Fibroblast of mammary gland (primary cell): ENCODE data around the gene PNMT.

Experiments used
- DNase-seq: peaks from one replicate; pipeline ENCODE4 v3.0.0-alpha.2; 2010; ENCODE audit warnings: low read depth
- H3K4me3 ChIP-seq: 2 replicates; pipeline ENCODE4 v1.5.1; 2011; ENCODE audit warnings: low read depth, mild to moderate bottlenecking, low read length, moderate library complexity; ENCODE audit not compliant: control insufficient read depth
- TF ChIP-seq, protein P1 (sequence below): conservative IDR thresholded peaks from 2 replicates; pipeline ENCODE4 v1.5.1; 2011; ENCODE audit warnings: low read depth, low read length, inconsistent platforms; ENCODE audit not compliant: control insufficient read depth, insufficient read depth

PNMT gene

DNA sequence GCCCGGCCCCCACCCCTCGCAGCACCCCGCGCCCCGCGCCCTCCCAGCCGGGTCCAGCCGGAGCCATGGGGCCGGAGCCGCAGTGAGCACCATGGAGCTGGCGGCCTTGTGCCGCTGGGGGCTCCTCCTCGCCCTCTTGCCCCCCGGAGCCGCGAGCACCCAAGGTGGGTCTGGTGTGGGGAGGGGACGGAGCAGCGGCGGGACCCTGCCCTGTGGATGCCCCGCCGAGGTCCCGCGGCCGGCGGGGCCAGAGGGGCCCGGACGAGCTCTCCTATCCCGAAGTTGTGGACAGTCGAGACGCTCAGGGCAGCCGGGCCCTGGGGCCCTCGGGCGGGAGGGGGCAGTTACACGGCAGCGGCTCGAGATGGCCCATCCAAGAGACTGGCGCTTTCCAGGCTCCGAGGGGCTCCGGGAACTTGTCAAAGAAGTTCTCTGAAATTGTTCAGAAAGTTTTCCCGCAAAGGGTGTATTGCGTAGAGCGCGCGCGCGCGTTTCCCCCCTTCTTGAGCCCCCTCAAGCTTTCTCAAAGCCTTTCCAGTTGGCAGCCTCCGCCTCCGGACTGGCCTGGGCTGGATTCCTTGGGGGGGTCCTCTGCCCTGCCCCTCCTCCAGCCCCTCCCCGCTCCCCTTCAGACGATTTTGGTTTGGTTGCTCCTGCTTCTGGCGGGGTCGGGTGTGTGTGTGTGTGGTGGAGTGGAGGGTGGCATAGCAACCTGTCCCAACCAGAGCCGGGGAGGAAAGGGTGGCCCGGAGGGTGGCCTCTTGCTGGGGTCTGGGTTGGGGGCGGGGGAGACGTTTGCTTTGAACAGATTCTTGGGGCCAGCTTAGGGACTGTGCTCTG, 32.1 kb downstream of the PNMT start:
- DNase-seq = no peak
- H3K4me3 ChIP-seq = peak overlapping the region; percentile 66
- TF ChIP-seq, protein P1, sequence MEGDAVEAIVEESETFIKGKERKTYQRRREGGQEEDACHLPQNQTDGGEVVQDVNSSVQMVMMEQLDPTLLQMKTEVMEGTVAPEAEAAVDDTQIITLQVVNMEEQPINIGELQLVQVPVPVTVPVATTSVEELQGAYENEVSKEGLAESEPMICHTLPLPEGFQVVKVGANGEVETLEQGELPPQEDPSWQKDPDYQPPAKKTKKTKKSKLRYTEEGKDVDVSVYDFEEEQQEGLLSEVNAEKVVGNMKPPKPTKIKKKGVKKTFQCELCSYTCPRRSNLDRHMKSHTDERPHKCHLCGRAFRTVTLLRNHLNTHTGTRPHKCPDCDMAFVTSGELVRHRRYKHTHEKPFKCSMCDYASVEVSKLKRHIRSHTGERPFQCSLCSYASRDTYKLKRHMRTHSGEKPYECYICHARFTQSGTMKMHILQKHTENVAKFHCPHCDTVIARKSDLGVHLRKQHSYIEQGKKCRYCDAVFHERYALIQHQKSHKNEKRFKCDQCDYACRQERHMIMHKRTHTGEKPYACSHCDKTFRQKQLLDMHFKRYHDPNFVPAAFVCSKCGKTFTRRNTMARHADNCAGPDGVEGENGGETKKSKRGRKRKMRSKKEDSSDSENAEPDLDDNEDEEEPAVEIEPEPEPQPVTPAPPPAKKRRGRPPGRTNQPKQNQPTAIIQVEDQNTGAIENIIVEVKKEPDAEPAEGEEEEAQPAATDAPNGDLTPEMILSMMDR = no peak

DNA sequence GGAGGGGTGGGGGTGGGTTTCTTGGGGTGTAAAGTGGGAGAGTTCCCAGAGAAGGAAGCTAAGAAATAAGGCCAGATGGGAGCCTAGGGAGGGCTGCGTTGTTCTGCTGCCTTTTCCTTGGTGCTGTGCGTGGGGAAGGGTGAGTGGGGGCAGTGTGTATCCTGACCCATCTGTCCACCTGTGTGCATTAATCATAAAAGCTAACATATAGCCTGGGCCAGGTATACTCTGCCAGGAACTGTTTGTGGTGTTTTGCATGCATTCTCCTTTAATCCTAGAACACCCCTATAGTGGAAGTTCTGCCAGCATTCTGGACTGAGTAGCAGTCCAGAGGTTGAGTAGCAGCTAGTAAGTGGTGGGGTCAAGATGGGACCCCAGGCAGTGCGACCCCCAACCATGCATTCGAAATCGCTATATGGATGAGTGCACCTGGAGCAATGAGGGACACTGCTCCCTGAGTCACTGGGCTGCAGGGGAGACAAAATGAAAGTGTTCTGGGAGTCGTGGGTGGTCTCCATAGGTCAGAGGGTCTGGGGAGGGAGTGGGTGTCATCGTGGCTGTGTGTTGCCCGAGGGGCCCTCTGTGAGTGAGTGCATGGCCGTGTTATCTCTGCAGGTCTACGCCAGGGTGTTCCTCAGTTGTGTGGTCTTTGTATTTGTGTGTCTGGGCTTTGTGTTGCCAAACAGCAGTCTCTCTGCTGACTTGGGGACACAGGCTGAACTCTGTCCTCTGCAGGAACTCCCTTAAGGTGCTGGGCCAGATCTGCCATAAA, 32.9 kb downstream of the PNMT start:
- TF ChIP-seq, protein P1 = no peak

DNA sequence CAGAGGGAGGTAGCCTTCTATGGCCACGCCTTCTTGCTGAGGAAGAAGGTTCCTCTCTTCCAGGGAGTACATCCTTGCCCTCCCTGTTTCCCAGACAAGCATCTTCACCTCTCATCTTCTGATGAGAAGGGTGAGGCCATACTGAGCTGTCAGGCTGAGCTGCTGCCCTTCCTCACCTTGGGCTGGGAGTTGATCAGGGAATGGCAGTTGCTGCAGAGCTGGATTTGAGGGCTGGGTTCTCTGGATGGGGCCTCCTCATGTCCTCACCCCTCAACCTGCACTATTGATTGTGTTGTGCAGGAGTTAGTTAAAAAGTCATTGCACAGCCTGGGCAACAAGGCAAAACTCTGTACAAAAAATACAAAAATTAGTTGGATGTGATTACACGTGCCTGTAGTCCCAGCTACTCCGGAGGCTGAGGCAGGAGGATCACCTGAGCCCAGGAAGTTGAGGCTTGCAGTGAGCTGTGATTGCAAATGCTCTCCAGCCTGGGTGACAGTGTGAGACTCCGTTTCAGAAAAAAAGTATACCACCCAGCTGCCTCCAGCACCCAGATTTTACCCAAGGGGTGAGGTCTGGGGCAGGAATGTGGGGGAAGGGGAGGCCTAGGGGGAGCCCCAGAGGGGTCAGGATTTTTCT, 33.6 kb downstream of the PNMT start:
- H3K4me3 ChIP-seq = no peak overlapping the region
- TF ChIP-seq, protein P1 = no peak
- DNase-seq = no peak

More for the DNA sequence above, 32.9 kb downstream of the PNMT start:
- no peak for DNase-seq
- H3K4me3 ChIP-seq = peak overlapping the region; percentile 66

DNA sequence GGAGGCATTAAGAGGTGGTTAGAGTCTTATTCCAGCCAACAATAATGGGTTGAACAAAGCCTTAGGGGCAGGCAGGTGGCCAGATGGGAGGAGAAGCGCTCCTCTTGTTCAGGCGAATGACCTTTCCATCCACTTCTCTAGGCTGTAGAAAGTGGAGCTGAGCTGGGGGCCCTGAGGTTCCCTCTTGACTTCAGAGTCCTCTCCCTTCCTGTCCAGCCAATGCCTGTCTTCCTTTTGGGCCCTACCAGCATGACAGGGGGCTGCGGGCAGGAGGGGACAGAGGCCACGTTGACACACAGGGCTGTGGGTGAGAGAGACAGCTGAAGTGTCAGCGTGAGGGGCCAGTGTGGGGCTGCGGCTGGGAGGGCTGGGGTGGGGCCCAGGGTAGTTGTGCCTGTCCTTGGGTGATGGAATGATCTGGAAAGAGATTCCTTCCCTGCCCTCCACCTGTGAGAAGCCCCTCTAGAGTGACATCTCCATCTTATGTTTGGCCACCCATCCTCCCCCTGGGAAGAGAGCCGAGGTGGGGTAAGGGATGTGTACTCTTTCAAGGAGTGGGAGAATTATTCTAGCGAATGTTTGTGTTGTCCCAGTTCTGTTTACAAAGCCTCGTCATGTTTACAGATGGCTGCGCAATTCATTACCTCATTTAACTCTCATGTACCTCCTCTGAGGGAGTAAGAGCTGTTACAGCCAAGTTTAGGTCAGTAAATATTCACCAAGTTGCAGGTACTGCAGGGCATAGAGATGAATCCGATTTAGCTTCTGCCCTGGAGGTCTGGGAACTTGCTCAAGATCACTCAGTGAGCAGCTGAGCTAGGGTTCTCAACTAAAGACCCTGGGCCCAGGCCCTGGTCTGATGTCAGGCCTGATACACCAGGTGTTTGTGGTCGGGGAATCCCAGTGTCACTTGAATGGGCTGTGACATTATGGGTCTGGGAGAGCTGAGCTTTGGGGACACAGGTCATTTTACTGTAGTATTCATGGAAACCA, 34.9 kb downstream of the PNMT start:
- no peak overlapping the region for H3K4me3 ChIP-seq
- no peak for DNase-seq
- TF ChIP-seq, protein P1 = no peak

DNA sequence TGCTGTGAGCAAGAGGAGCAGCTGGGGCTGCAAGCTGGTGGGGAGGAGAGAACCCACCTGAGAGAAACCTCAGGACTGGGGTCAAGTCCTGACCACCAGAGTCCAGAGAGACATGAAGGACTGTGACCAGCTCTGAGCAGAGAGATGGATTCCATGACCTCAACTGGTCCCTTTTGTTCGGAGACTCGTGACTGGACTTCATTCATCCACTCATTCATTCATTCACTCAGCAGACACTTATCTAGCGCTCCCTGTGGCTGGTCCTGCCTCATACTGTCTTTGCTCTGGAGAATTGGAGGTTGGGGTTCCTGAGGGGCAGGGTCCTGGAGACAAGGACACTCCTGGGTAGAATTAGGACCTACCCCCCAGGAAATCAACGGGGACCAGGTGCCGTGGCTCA, 35.7 kb downstream of the PNMT start:
- no peak overlapping the region for H3K4me3 ChIP-seq
- TF ChIP-seq, protein P1 = no peak
- DNase-seq = no peak
